Endothelial cell of umbilical vein (primary cell): ENCODE data around the gene HSPA2. TPM values are rescaled to one million over a fixed set of nuclear protein-coding genes. Genes with fewer than 3 reads are reported as not detected.

ENCODE experiments used
- BruUV-seq: library from RNA; stranded (reverse); fragments of 400-500 nt; replicated peaks from 2 replicates; lab custom pipeline; 2021; lab: Mats Ljungman, UMichigan
- CTCF ChIA-PET: fragments of 300-600, 350-600 bp; sonication (Branson Sonifier 250); formaldehyde crosslinking; loops from one replicate; lab custom pipeline; 2021; ENCODE audit warnings: antibody characterized with exemption, inconsistent platforms; lab: Charles Lee
- POLR2A ChIA-PET: fragments of 300-600, 350-600 bp; sonication (Branson Sonifier 250); formaldehyde crosslinking; loops from one replicate; lab custom pipeline; 2021; ENCODE audit warnings: antibody characterized with exemption, inconsistent platforms; lab: Charles Lee
- DNase-seq: peaks from one replicate; pipeline ENCODE4 v3.0.0-alpha.2; 2011; ENCODE audit warnings: low read depth, low spot score
- FAIRE-seq: peaks from 2 replicates; lab custom pipeline; 2011; peaks lifted over from hg19 to GRCh38; lab: Jason Lieb, UNC
- H2AFZ ChIP-seq: 2 replicates; pipeline ENCODE4 v1.6.0; 2012; ENCODE audit warnings: low read depth, low read length, control low read depth, inconsistent platforms
- H3K27ac ChIP-seq: 2 replicates; pipeline ENCODE4 v1.5.1; 2011; ENCODE audit warnings: low read depth, mild to moderate bottlenecking, control low read depth, low read length, moderate library complexity; ENCODE audit not compliant: insufficient read depth
- H3K27me3 ChIP-seq, 2 experiments: 2 replicates each; pipeline versions ENCODE4 v1.6.0 to v1.6.1; 2011; ENCODE audit warnings: low read length in 2 of 2, mixed read lengths in 1 of 2; ENCODE audit not compliant: control insufficient read depth in 2 of 2, insufficient read depth in 2 of 2
- H3K36me3 ChIP-seq, 2 experiments: 2 replicates in 1 of 2; 3 replicates in 1 of 2; pipeline ENCODE4 v1.5.1; 2011; ENCODE audit warnings: low read length in 2 of 2, mild to moderate bottlenecking in 1 of 2, moderate library complexity in 1 of 2; ENCODE audit not compliant: control insufficient read depth in 2 of 2, insufficient read depth in 2 of 2; ENCODE audit errors: extremely low read depth in 1 of 2
- H3K4me1 ChIP-seq: 3 replicates; pipeline ENCODE4 v1.5.1; 2011; ENCODE audit warnings: mild to moderate bottlenecking, low read length; ENCODE audit not compliant: control insufficient read depth, insufficient read depth; ENCODE audit errors: extremely low read depth
- H3K4me2 ChIP-seq: 2 replicates; pipeline ENCODE4 v1.6.1; 2011; ENCODE audit warnings: low read length, control low read depth, mixed read lengths; ENCODE audit not compliant: insufficient read depth
- H3K4me3 ChIP-seq, 3 experiments: fragments of 200-600 bp in 1 of 3; sonication (generic), shearing (Covaris generic) in 1 of 3; replicated peaks in 1 of 3; 2 replicates each; pipeline ENCODE4 v1.5.1; 2011 to 2016; ENCODE audit warnings: control low read depth in 3 of 3, low read length in 3 of 3, mild to moderate bottlenecking in 2 of 3, inconsistent platforms in 1 of 3, low read depth in 1 of 3, moderate library complexity in 1 of 3; ENCODE audit not compliant: insufficient read depth in 1 of 3
- H3K79me2 ChIP-seq: 2 replicates; pipeline ENCODE4 v1.6.0; 2012; ENCODE audit warnings: low read length, inconsistent platforms; ENCODE audit not compliant: control insufficient read depth, insufficient read depth
- H3K9ac ChIP-seq: replicated peaks from 2 replicates; pipeline ENCODE3; 2011; ENCODE audit warnings: low read length, control low read depth; ENCODE audit not compliant: insufficient read depth; ENCODE audit errors: extremely low read depth
- H3K9me1 ChIP-seq: replicated peaks from 3 replicates; pipeline ENCODE4 v1.6.0; 2011; ENCODE audit warnings: mild to moderate bottlenecking, low read length; ENCODE audit not compliant: control insufficient read depth, insufficient read depth; ENCODE audit errors: extremely low read depth
- H3K9me3 ChIP-seq: replicated peaks from 2 replicates; pipeline ENCODE4 v1.5.1; 2012; ENCODE audit warnings: low read length, inconsistent platforms; ENCODE audit not compliant: control insufficient read depth, insufficient read depth
- H4K20me1 ChIP-seq: replicated peaks from 2 replicates; pipeline ENCODE3; 2011; ENCODE audit warnings: mild to moderate bottlenecking, low read length; ENCODE audit not compliant: control insufficient read depth, insufficient read depth; ENCODE audit errors: extremely low read depth
- CTCF ChIP-seq, 2 donors: IDR thresholded peaks; 1 replicate in 1 of 2; 2 replicates in 1 of 2; pipeline ENCODE4 v1.5.1; 2011; ENCODE audit warnings: low read length in 2 of 2, mild to moderate bottlenecking in 2 of 2, moderate library complexity in 2 of 2, control low read depth in 1 of 2, inconsistent platforms in 1 of 2, low read depth in 1 of 2; ENCODE audit not compliant: insufficient read depth in 1 of 2; ENCODE audit errors: extremely low read depth in 1 of 2
- EZH2 ChIP-seq: IDR thresholded peaks from 2 replicates; pipeline ENCODE4 v1.6.1; 2012; ENCODE audit warnings: borderline replicate concordance, low read depth, mild to moderate bottlenecking, moderate library complexity, low read length, inconsistent platforms; ENCODE audit not compliant: severe bottlenecking
- FOS ChIP-seq: IDR thresholded peaks from 2 replicates; pipeline ENCODE4 v1.6.1; 2011; ENCODE audit warnings: mild to moderate bottlenecking, low read length, moderate library complexity, borderline replicate concordance; ENCODE audit not compliant: insufficient read depth
- GATA2 ChIP-seq: IDR thresholded peaks from 2 replicates; pipeline ENCODE4 v1.7.0; 2011; ENCODE audit warnings: low read depth, mild to moderate bottlenecking, moderate library complexity, mixed read lengths, low read length; ENCODE audit not compliant: insufficient read length, insufficient read depth
- JUN ChIP-seq: IDR thresholded peaks from 2 replicates; pipeline ENCODE4 v1.6.1; 2011; ENCODE audit warnings: borderline replicate concordance, low read depth; ENCODE audit not compliant: insufficient read length, insufficient read depth
- MAX ChIP-seq: IDR thresholded peaks from 2 replicates; pipeline ENCODE4 v1.6.1; 2011; ENCODE audit not compliant: insufficient read depth, insufficient read length
- MYC ChIP-seq: IDR thresholded peaks from one replicate; pipeline ENCODE4 v1.6.1; 2011; ENCODE audit warnings: mild to moderate bottlenecking, low read depth, low read length
- POLR2A ChIP-seq: IDR thresholded peaks from 2 replicates; pipeline ENCODE4 v1.6.1; 2012; ENCODE audit warnings: low read depth, mild to moderate bottlenecking, control low read depth, low read length
- POLR2AphosphoS5 ChIP-seq: IDR thresholded peaks from 2 replicates; pipeline ENCODE4 v1.6.1; 2012; ENCODE audit warnings: low read depth, mild to moderate bottlenecking, control low read depth, low read length, moderate library complexity; ENCODE audit not compliant: insufficient read depth
- dilution Hi-C: fragments of 300-500 bp; cut with MboI; formaldehyde crosslinking; loops from one replicate; pipeline ENCODE4 v1.15.0; 2019; ENCODE audit warnings: low sequenced_read_pairs; ENCODE audit not compliant: extremely low pct_ligation_motif_present
- intact Hi-C: fragments of 100-400 bp; cut with micrococcal nuclease; formaldehyde crosslinking; loops from one replicate; pipeline ENCODE4 v1.10.0; 2022
- polyA plus RNA-seq, 4 experiments: library from polyadenylated mRNA; depleted of rRNA in 3 of 4; stranded (reverse) in 3 of 4; unstranded in 1 of 4; fragments of >200 nt; gene quantifications; 2 replicates each; pipeline versions ENCODE4 v1.2.1 to v1.2.3, GENCODE V29; 2011 to 2012; ENCODE audit warnings: missing spikeins in 1 of 4
- total RNA-seq: library from RNA; stranded (reverse); gene quantifications from 2 replicates; pipeline ENCODE4 v1.2.3, GENCODE V29; 2021

Gene HSPA2
- total and polyA plus RNA-seq, 2 donors (not counting 3 experiments of a cell fraction or from before 2014, with no cell fraction given) = 5.3 to 11.4 TPM

- H3K79me2 ChIP-seq = no peaks in the 10 kb centered on the region
- H3K27me3 ChIP-seq = peaks cover 20% of the 10 kb centered on the region in 2 experiments
- H4K20me1 ChIP-seq = no peaks in the 10 kb centered on the region
- dilution Hi-C loops (no loop called here), intact Hi-C loops (loop anchor here (1.0 kb wide), 1 partner anchor 17 kb away; no protein-coding TSS in a partner anchor)
- no peaks in the 10 kb centered on the region for H3K36me3 ChIP-seq
- peaks cover 11% of the 10 kb centered on the region for H3K4me1 ChIP-seq
- no peaks in the 10 kb centered on the region for H3K9me3 ChIP-seq
- H3K4me2 ChIP-seq = peak within 1 kb of the TSS; percentile 77
- H3K9me1 ChIP-seq = no peaks in the 10 kb centered on the region
- no peak within 1 kb of the TSS for H3K27ac ChIP-seq
- H3K4me3 ChIP-seq = peak within 1 kb of the TSS; percentile 16 to 30 (median 21)
- no peak for TF ChIP-seq EZH2
- TF ChIP-seq POLR2AphosphoS5 = no peak
- TF ChIP-seq GATA2 = no peak
- BruUV-seq = no TSS peak
- no peak for FAIRE-seq
- ChIA-PET POLR2A (no interaction called here), CTCF (interaction anchor here (1.4 kb wide), 1 partner anchor 10 kb away, joined by 3 read pairs; the partner anchor contains the start of gene HSPA2)
- DNase-seq = no peak
- peak within 1 kb of the TSS; percentile 94 for H2AFZ ChIP-seq
- peak within 1 kb of the TSS; percentile 11 for H3K9ac ChIP-seq
Observed at GRCh38 chr14:64549791-64550620, 9.5 kb downstream of the HSPA2 start, which contains the start of gene PPP1R36. Gene PPP1R36, plus strand, starts transcription at chr14:64549961. Its CDS starts 37 bp downstream, at chr14:64549998.

- peak overlapping the region; percentile 77 for H3K4me2 ChIP-seq
- no peak for DNase-seq
- H3K9me3 ChIP-seq = no peaks in the 10 kb centered on the region
- CTCF ChIA-PET = interaction anchor here (0.6 to 1.4 kb wide), 3 partner anchors 7 to 144 kb away, joined by 3 to 4 read pairs (median 3); partner anchors contain the start of gene HSPA2
- no peaks in the 10 kb centered on the region for H4K20me1 ChIP-seq
- H3K27ac ChIP-seq = no peak overlapping the region
- no peaks in the 10 kb centered on the region for H3K36me3 ChIP-seq
- H3K4me3 ChIP-seq = no peak overlapping the region
- peaks cover 11% of the 10 kb centered on the region for H3K4me1 ChIP-seq
- TF ChIP-seq GATA2 = no peak
- no peak for TF ChIP-seq CTCF (IDR thresholded peaks at IDR 0.05; ENCODE audit: extremely low read depth in 1 of 2, insufficient read depth in 1 of 2, low read depth in 1 of 2, low read length in 2 of 2)
- no peak for TF ChIP-seq MAX
- no peak for TF ChIP-seq EZH2
- no peak for TF ChIP-seq POLR2A
- no peak for TF ChIP-seq POLR2AphosphoS5
- no peak for TF ChIP-seq MYC
- no peak for TF ChIP-seq JUN
- TF ChIP-seq FOS = no peak
- H3K9ac ChIP-seq = no peak overlapping the region
- no peak for FAIRE-seq
- dilution Hi-C loops (no loop called here), intact Hi-C loops (no loop called here)
- POLR2A ChIA-PET = no interaction called here
- H3K79me2 ChIP-seq = no peaks in the 10 kb centered on the region
- no peaks in the 10 kb centered on the region for H3K9me1 ChIP-seq
- peaks cover 20% of the 10 kb centered on the region in 2 experiments for H3K27me3 ChIP-seq
- peak overlapping the region; percentile 94 for H2AFZ ChIP-seq
- BruUV-seq = no TSS peak
Observed at GRCh38 chr14:64550621-64551333, 10.2 kb downstream of the HSPA2 start.
